ENCODE data around the gene SLC12A1.

Gene SLC12A1

GRCh38 chr15:48244921-48245320, 38.8 kb downstream of the SLC12A1 start:
- Histone ChIP-seq H3K9me3 (ENCODE audit: insufficient read depth, low read depth, low read length) (no peaks in the 10 kb centered on the region), H3K36me3 (ENCODE audit: insufficient read depth, low read depth, low read length) (no peaks in the 10 kb centered on the region), H3K4me3 (ENCODE audit: low read length) (no peak overlapping the region), H3K27ac (ENCODE audit: low read length) (no peak overlapping the region), H3K27me3 (ENCODE audit: insufficient read depth, low read length) (no peaks in the 10 kb centered on the region), H3K9ac (ENCODE audit: low read depth, low read length) (no peak overlapping the region), H3K4me1 (ENCODE audit: insufficient read depth, low read length) (no peaks in the 10 kb centered on the region)

DNA sequence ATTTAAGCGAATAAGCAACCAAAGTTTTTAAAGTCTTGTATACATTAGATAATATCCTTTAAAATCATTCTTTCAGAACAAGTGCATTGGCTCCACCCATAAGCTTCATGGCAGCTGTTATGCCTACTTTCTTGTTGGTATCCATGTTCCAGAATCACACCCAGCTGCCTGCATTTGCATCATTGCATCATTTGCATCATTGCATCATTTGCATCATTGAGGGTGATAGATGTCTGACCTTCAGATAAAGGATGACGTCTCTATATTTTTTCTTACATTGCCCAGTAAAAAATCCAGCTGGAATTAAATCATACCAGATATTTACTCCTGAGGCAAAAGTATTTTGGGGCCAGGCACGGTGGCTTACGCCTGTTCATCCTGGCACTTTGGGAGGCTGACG, 42.3 kb downstream of the SLC12A1 start:
- H3K36me3 ChIP-seq (ENCODE audit: insufficient read depth, low read depth, low read length), result no peaks in the 10 kb centered on the region

GRCh38 chr15:48250640-48251076, 44.6 kb downstream of the SLC12A1 start:
- Histone ChIP-seq H3K9me3 (ENCODE audit: insufficient read depth, low read depth, low read length) (no peaks in the 10 kb centered on the region), H3K36me3 (ENCODE audit: insufficient read depth, low read depth, low read length) (no peaks in the 10 kb centered on the region), H3K27ac (ENCODE audit: low read length) (no peak overlapping the region), H3K4me3 (ENCODE audit: low read length) (no peak overlapping the region), H3K27me3 (ENCODE audit: insufficient read depth, low read length) (no peaks in the 10 kb centered on the region), H3K4me1 (ENCODE audit: insufficient read depth, low read length) (no peaks in the 10 kb centered on the region), H3K9ac (ENCODE audit: low read depth, low read length) (no peak overlapping the region)

More for the DNA sequence above, 42.3 kb downstream of the SLC12A1 start:
- Histone ChIP-seq H3K9me3 (ENCODE audit: insufficient read depth, low read depth, low read length) (no peaks in the 10 kb centered on the region), H3K4me3 (ENCODE audit: low read length) (no peak overlapping the region), H3K4me1 (ENCODE audit: insufficient read depth, low read length) (no peaks in the 10 kb centered on the region), H3K9ac (ENCODE audit: low read depth, low read length) (no peak overlapping the region), H3K27me3 (ENCODE audit: insufficient read depth, low read length) (no peaks in the 10 kb centered on the region), H3K27ac (ENCODE audit: low read length) (no peak overlapping the region)

DNA sequence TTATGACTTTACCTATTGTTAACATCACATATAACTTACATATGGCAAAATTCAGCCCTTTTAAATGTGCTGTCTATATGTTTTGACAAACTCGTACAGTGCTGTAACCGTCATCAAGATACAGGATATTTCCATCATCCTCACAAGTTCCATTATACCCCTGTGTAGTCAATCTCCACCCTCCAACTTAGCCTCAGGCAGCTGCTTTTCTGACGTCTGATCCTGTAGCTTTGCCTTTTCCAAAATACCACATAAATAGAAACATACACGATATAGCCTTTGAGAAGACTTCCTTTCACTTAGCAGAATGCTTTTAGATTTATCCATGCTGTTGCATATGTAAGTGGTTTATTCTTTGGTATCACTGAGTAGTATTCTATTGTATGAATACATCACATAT, 47.1 kb downstream of the SLC12A1 start:
- Histone ChIP-seq H3K4me3 (ENCODE audit: low read length) (no peak overlapping the region), H3K9me3 (ENCODE audit: insufficient read depth, low read depth, low read length) (no peaks in the 10 kb centered on the region), H3K9ac (ENCODE audit: low read depth, low read length) (no peak overlapping the region), H3K27ac (ENCODE audit: low read length) (no peak overlapping the region), H3K36me3 (ENCODE audit: insufficient read depth, low read depth, low read length) (no peaks in the 10 kb centered on the region), H3K27me3 (ENCODE audit: insufficient read depth, low read length) (no peaks in the 10 kb centered on the region), H3K4me1 (ENCODE audit: insufficient read depth, low read length) (no peaks in the 10 kb centered on the region)

DNA sequence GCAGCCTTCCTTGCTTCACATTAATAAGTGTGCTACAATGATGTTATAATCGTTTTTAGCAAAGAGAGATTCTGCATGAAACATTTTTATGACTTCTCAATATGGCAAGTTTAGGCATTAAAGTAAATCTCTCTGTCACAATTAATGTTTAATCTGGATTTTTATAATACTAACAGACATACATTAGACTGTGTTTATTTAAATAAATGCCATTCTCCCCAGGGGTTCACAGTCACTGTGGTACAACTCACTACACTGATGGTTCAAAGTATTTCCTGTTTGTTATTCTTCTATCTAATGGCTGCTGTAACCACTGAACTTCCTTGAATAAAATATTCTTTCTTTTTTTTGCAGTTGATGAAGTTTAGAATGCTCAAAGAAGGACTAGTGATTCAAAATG, 59.0 kb downstream of the SLC12A1 start:
- Histone ChIP-seq H3K27ac (ENCODE audit: low read length) (no peak overlapping the region), H3K9ac (ENCODE audit: low read depth, low read length) (no peak overlapping the region), H3K9me3 (ENCODE audit: insufficient read depth, low read depth, low read length) (no peaks in the 10 kb centered on the region), H3K4me3 (ENCODE audit: low read length) (no peak overlapping the region), H3K36me3 (ENCODE audit: insufficient read depth, low read depth, low read length) (no peaks in the 10 kb centered on the region), H3K27me3 (ENCODE audit: insufficient read depth, low read length) (no peaks in the 10 kb centered on the region), H3K4me1 (ENCODE audit: insufficient read depth, low read length) (peaks cover 28% of the 10 kb centered on the region)

DNA sequence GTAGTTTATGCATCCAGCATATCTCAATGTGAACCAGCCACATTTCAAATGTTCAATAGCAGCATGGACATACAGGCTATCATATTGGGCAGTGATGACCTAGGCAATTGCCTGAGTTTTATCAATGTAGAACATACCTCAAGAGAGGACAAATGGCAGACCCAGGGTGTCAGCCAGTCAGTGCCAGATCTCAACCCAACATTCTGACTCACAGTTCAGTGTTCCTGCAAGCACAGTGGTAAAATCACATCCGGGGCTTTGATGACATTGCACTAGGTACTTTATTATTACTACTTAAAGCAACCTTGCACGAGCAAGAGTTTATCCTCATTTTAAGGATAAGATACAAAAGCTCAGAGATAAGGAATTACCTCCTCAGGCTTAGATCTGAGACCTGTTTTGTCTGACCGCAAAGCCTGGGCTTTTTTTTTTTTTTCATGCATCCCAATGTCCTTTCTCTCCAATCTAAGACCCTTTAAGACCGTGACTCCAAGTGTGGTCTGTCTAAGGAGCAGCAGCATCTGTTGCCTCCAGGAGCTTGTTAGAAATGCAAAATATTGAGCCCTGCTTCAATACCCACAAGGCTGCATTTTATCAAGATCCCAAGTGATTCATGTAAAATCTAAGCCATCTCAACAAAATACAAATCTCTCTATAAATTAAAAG, 60.1 kb downstream of the SLC12A1 start:
- Histone ChIP-seq H3K27ac (ENCODE audit: low read length) (no peak overlapping the region), H3K36me3 (ENCODE audit: insufficient read depth, low read depth, low read length) (no peaks in the 10 kb centered on the region), H3K4me1 (ENCODE audit: insufficient read depth, low read length) (peaks cover 28% of the 10 kb centered on the region), H3K27me3 (ENCODE audit: insufficient read depth, low read length) (no peaks in the 10 kb centered on the region), H3K9me3 (ENCODE audit: insufficient read depth, low read depth, low read length) (no peaks in the 10 kb centered on the region), H3K4me3 (ENCODE audit: low read length) (no peak overlapping the region), H3K9ac (ENCODE audit: low read depth, low read length) (no peak overlapping the region)

DNA sequence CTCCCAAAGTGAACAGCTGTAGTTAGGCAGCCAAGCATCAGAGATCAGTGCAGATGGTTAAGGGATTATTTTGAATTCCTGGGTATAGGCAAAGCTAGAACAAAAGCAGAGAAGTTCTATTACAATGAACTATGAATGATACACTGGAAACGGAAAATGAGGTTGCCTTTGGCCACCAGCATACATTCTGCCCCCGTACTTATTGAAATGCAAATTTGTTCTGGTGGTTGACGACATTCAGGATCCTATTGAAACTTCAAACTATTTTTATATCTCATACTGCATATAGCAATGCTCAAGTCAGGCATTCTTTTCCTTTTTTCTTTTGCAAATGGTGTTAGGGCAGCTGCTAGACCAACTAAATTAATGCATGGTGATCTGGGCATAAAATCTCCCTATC, 61.7 kb downstream of the SLC12A1 start:
- Histone ChIP-seq H3K4me3 (ENCODE audit: low read length) (no peak overlapping the region), H3K9me3 (ENCODE audit: insufficient read depth, low read depth, low read length) (no peaks in the 10 kb centered on the region), H3K27ac (ENCODE audit: low read length) (no peak overlapping the region), H3K27me3 (ENCODE audit: insufficient read depth, low read length) (no peaks in the 10 kb centered on the region), H3K9ac (ENCODE audit: low read depth, low read length) (no peak overlapping the region), H3K36me3 (ENCODE audit: insufficient read depth, low read depth, low read length) (no peaks in the 10 kb centered on the region), H3K4me1 (ENCODE audit: insufficient read depth, low read length) (peaks cover 28% of the 10 kb centered on the region)

DNA sequence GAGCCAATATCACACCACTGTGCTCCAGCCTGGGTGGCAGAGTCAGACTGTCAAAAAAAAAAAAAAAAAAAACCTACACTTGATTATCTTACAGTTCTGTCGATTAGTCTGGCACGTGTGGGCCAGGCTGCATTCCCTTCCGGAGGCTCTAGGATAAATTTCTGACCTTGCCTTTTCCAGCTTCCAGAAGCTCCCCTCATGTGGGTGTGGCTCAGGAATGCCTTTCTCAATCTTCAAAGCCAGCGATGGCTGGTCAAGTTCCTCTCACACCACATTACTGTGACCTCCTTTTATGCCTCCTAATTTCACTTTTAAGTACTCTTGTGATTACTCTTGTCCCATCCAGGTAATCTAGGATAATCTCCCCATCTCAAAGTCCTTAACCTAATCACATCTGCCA, 66.9 kb downstream of the SLC12A1 start:
- no peaks in the 10 kb centered on the region for H3K36me3 ChIP-seq (ENCODE audit: insufficient read depth, low read depth, low read length)
- H3K4me1 ChIP-seq (ENCODE audit: insufficient read depth, low read length), result peaks cover 6% of the 10 kb centered on the region; the same call in 1 of the 2 replicates
- H3K4me3 ChIP-seq (ENCODE audit: low read length), result no peak overlapping the region
- no peak overlapping the region for H3K9ac ChIP-seq (ENCODE audit: low read depth, low read length)
- no peak overlapping the region for H3K27ac ChIP-seq (ENCODE audit: low read length)
- H3K27me3 ChIP-seq (ENCODE audit: insufficient read depth, low read length), result no peaks in the 10 kb centered on the region
- no peaks in the 10 kb centered on the region for H3K9me3 ChIP-seq (ENCODE audit: insufficient read depth, low read depth, low read length)

- no peak overlapping the region for H3K27ac ChIP-seq (ENCODE audit: low read length)
- no peaks in the 10 kb centered on the region for H3K36me3 ChIP-seq (ENCODE audit: insufficient read depth, low read depth, low read length)
- no peak overlapping the region for H3K4me3 ChIP-seq (ENCODE audit: low read length)
- peaks cover 20% of the 10 kb centered on the region; the same call in 1 of the 2 replicates for H3K4me1 ChIP-seq (ENCODE audit: insufficient read depth, low read length)
- no peak overlapping the region for H3K9ac ChIP-seq (ENCODE audit: low read depth, low read length)
- no peaks in the 10 kb centered on the region for H3K9me3 ChIP-seq (ENCODE audit: insufficient read depth, low read depth, low read length)
- H3K27me3 ChIP-seq (ENCODE audit: insufficient read depth, low read length), result no peaks in the 10 kb centered on the region
Measured at GRCh38 chr15:48278666-48279065, 72.6 kb downstream of the SLC12A1 start.

DNA sequence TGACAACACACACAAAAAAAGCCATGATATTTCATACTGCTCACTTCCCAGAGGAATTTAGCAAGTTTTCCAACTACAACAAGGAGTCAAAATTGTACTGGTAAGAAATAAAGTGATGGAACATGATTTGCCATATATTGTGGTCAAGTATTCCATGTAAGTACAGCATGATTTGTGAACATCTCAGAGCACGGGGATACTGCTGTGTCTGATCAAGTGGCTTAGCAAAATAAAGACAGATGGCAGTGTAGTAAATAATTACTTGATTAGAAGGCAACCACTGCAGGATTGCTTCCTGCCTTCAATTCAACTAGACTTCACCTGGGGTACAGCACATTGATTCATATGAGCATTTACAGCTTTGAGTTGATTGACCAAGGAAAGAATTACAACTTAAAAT, 73.5 kb downstream of the SLC12A1 start:
- Histone ChIP-seq H3K9me3 (ENCODE audit: insufficient read depth, low read depth, low read length) (no peaks in the 10 kb centered on the region), H3K4me1 (ENCODE audit: insufficient read depth, low read length) (peaks cover 20% of the 10 kb centered on the region; the same call in 1 of the 2 replicates), H3K27ac (ENCODE audit: low read length) (no peak overlapping the region), H3K27me3 (ENCODE audit: insufficient read depth, low read length) (no peaks in the 10 kb centered on the region), H3K9ac (ENCODE audit: low read depth, low read length) (no peak overlapping the region), H3K4me3 (ENCODE audit: low read length) (no peak overlapping the region), H3K36me3 (ENCODE audit: insufficient read depth, low read depth, low read length) (no peaks in the 10 kb centered on the region)

- no peak overlapping the region for H3K4me3 ChIP-seq (ENCODE audit: low read length)
- H3K27me3 ChIP-seq (ENCODE audit: insufficient read depth, low read length), result no peaks in the 10 kb centered on the region
- no peak overlapping the region for H3K27ac ChIP-seq (ENCODE audit: low read length)
- H3K36me3 ChIP-seq (ENCODE audit: insufficient read depth, low read depth, low read length), result no peaks in the 10 kb centered on the region
- H3K9me3 ChIP-seq (ENCODE audit: insufficient read depth, low read depth, low read length), result no peaks in the 10 kb centered on the region
- H3K9ac ChIP-seq (ENCODE audit: low read depth, low read length), result no peak overlapping the region
- H3K4me1 ChIP-seq (ENCODE audit: insufficient read depth, low read length), result peaks cover 15% of the 10 kb centered on the region; the same call in 1 of the 2 replicates
Measured at GRCh38 chr15:48281674-48282073, 75.6 kb downstream of the SLC12A1 start.

GRCh38 chr15:48282216-48282615, 76.1 kb downstream of the SLC12A1 start:
- H3K9me3 ChIP-seq (ENCODE audit: insufficient read depth, low read depth, low read length), result no peaks in the 10 kb centered on the region
- H3K4me3 ChIP-seq (ENCODE audit: low read length), result no peak overlapping the region
- H3K27ac ChIP-seq (ENCODE audit: low read length), result no peak overlapping the region
- H3K4me1 ChIP-seq (ENCODE audit: insufficient read depth, low read length), result peaks cover 15% of the 10 kb centered on the region; the same call in 1 of the 2 replicates
- H3K9ac ChIP-seq (ENCODE audit: low read depth, low read length), result no peak overlapping the region
- H3K36me3 ChIP-seq (ENCODE audit: insufficient read depth, low read depth, low read length), result no peaks in the 10 kb centered on the region
- H3K27me3 ChIP-seq (ENCODE audit: insufficient read depth, low read length), result no peaks in the 10 kb centered on the region

All from iPS-20b (cell line).